ENCODE data around the gene DHRS3. TPM values are rescaled to one million over a fixed set of nuclear protein-coding genes. Genes with fewer than 3 reads are reported as not detected.

Gene DHRS3
- total RNA-seq, 3 donors from 2014 or later = 85.9 to 141 (median 90.1) TPM

DNA sequence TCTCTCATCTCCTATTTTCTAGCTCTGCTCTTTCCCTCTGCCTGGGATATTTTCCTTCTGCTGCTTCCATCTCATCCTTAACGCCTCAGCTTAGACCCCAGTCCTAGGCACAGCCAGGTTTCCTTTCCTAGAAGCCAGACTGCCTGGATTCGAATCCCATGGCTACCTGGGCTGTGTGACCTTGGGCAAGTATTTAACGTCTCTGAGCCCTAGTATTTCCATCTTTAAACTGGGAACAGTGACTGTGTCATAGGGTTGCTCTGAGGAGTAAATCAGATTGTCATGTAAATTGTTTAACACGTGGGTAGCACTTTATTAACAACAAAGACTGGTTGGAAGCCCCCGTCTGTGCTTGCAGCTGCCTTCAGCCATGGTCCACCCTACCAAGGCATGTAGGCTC is 18.4 kb downstream of the DHRS3 start:
- DNase-seq = no peak
- H3K4me1 ChIP-seq (ENCODE audit: low read depth) = peaks cover 49% of the 10 kb centered on the region
- ATAC-seq = no peak
- intact Hi-C loops (cut with DNase I, micrococcal nuclease) = no loop called here
- H3K4me3 ChIP-seq = no peak overlapping the region
- H3K36me3 ChIP-seq (ENCODE audit: low read depth) = no peaks in the 10 kb centered on the region
- TF ChIP-seq, protein P1, sequence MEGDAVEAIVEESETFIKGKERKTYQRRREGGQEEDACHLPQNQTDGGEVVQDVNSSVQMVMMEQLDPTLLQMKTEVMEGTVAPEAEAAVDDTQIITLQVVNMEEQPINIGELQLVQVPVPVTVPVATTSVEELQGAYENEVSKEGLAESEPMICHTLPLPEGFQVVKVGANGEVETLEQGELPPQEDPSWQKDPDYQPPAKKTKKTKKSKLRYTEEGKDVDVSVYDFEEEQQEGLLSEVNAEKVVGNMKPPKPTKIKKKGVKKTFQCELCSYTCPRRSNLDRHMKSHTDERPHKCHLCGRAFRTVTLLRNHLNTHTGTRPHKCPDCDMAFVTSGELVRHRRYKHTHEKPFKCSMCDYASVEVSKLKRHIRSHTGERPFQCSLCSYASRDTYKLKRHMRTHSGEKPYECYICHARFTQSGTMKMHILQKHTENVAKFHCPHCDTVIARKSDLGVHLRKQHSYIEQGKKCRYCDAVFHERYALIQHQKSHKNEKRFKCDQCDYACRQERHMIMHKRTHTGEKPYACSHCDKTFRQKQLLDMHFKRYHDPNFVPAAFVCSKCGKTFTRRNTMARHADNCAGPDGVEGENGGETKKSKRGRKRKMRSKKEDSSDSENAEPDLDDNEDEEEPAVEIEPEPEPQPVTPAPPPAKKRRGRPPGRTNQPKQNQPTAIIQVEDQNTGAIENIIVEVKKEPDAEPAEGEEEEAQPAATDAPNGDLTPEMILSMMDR (IDR thresholded peaks at IDR 0.05) = no peak
- no peaks in the 10 kb centered on the region for H3K9me3 ChIP-seq

- no peaks in the 10 kb centered on the region for H3K9me3 ChIP-seq
- intact Hi-C loops (cut with DNase I, micrococcal nuclease) = no loop called here
- no peaks in the 10 kb centered on the region for H3K36me3 ChIP-seq (ENCODE audit: low read depth)
- H3K4me3 ChIP-seq = no peak overlapping the region
- peaks cover 50% of the 10 kb centered on the region for H3K4me1 ChIP-seq (ENCODE audit: low read depth)
- no peak for ATAC-seq
- DNase-seq = no peak
- TF ChIP-seq, protein P1 (IDR thresholded peaks at IDR 0.05) = no peak
Observed at GRCh38 chr1:12598974-12599373, 19.0 kb downstream of the DHRS3 start.

DNA sequence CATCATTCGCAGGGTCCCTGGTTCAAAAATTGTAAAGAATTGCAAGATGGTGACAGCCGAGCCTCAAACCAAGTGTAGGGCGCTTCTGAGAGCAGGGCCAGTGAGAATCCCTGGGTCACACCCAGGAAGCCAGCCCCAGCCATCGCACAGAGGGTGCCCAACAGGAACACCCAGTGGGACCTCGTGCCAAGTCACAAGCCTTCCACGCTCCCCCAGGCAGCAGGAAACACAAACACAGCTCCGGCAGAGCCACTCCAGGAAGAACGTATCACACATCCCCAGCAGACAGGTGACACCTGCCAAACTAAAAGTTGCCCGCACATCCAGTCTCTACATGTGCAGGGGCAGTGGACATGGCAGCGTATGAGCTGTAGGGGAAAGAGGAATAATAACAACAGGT is 20.2 kb downstream of the DHRS3 start:
- ATAC-seq (no peak), DNase-seq (peak in 1 of 3 donors; percentile 37)
- no peak overlapping the region for H3K4me3 ChIP-seq
- TF ChIP-seq, protein P1 (IDR thresholded peaks at IDR 0.05) = no peak
- intact Hi-C loops (cut with DNase I, micrococcal nuclease) = no loop called here
- H3K36me3 ChIP-seq (ENCODE audit: low read depth) = no peaks in the 10 kb centered on the region
- peaks cover 52% of the 10 kb centered on the region for H3K4me1 ChIP-seq (ENCODE audit: low read depth)
- H3K9me3 ChIP-seq = no peaks in the 10 kb centered on the region

GRCh38 chr1:12596007-12596821 is 21.8 kb downstream of the DHRS3 start:
- Histone ChIP-seq H3K4me1 (ENCODE audit: low read depth) (peaks cover 40% of the 10 kb centered on the region), H3K9me3 (no peaks in the 10 kb centered on the region), H3K36me3 (ENCODE audit: low read depth) (no peaks in the 10 kb centered on the region), H3K4me3 (no peak overlapping the region)
- DNase-seq = peak; percentile 43 to 91 (median 63)
- TF ChIP-seq, protein P1 (IDR thresholded peaks at IDR 0.05) = no peak
- peak; percentile 85 for ATAC-seq
- intact Hi-C loops (cut with DNase I, micrococcal nuclease) = no loop called here

DNA sequence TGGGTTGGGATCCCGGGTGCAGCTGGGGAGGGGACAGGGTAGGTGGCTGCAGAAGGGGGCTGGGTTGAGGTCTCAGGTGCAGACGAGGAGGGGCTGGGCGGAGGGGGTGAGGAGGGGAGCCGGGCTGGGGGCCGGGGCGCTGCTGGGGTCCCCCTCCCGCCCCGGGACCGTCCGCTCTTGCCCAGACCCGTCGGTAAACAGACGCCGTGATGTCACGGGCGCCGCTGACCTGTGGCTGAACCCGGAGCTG is 22.3 kb downstream of the DHRS3 start:
- TF ChIP-seq, protein P1 (IDR thresholded peaks at IDR 0.05) = no peak
- ATAC-seq (no peak), DNase-seq (peak in 2 of 3 donors; percentile 88 to 89)
- no peak overlapping the region for H3K4me3 ChIP-seq
- H3K4me1 ChIP-seq (ENCODE audit: low read depth) = peaks cover 38% of the 10 kb centered on the region
- H3K9me3 ChIP-seq = no peaks in the 10 kb centered on the region
- no peaks in the 10 kb centered on the region for H3K36me3 ChIP-seq (ENCODE audit: low read depth)
- intact Hi-C loops (cut with DNase I, micrococcal nuclease) = no loop called here

All from mucosa of descending colon (tissue), 3 donors.